Mesendoderm (in vitro differentiated cells): Measurements from ENCODE around the gene SPATA13.

Source experiments
- DNase-seq: peaks from one replicate; pipeline ENCODE4 v3.0.0; 2013
- H2AK5ac ChIP-seq: 2 replicates; pipeline ENCODE4 v1.6.1; 2013; ENCODE audit warnings: low read length, inconsistent platforms
- H2BK120ac ChIP-seq: 2 replicates; pipeline ENCODE4 v1.6.1; 2013; ENCODE audit warnings: low read depth, mild to moderate bottlenecking, low read length, moderate library complexity, mixed read lengths
- H2BK15ac ChIP-seq: replicated peaks from 2 replicates; pipeline ENCODE4 v1.6.1; 2013; ENCODE audit warnings: low read depth, mild to moderate bottlenecking, moderate library complexity
- H2BK5ac ChIP-seq: 2 replicates; pipeline ENCODE4 v1.6.1; 2013; ENCODE audit warnings: low read length, inconsistent platforms
- H3K18ac ChIP-seq: 2 replicates; pipeline ENCODE4 v1.6.1; 2013; ENCODE audit warnings: mild to moderate bottlenecking, low read length, mixed read lengths
- H3K23ac ChIP-seq: one replicate; pipeline ENCODE4 v1.6.1; 2013; ENCODE audit warnings: low read length
- H3K27ac ChIP-seq: 2 replicates; pipeline ENCODE4 v1.5.1; 2013; ENCODE audit warnings: low read depth, mild to moderate bottlenecking, inconsistent platforms, low read length, moderate library complexity
- H3K27me3 ChIP-seq: 2 replicates; pipeline ENCODE4 v1.6.1; 2013; ENCODE audit warnings: low read length, control low read depth, mild to moderate bottlenecking, inconsistent platforms; ENCODE audit not compliant: insufficient read depth, poor library complexity
- H3K36me3 ChIP-seq: 2 replicates; pipeline ENCODE4 v1.6.1; 2013; ENCODE audit warnings: low read length, inconsistent platforms; ENCODE audit not compliant: control insufficient read depth, insufficient read depth
- H3K4ac ChIP-seq: one replicate; pipeline ENCODE4 v1.6.1; 2013; ENCODE audit warnings: low read depth, mild to moderate bottlenecking, low read length, moderate library complexity
- H3K4me1 ChIP-seq: 2 replicates; pipeline ENCODE4 v1.6.1; 2013; ENCODE audit warnings: low read depth, low read length, inconsistent platforms; ENCODE audit not compliant: control insufficient read depth
- H3K4me2 ChIP-seq: 2 replicates; pipeline ENCODE4 v1.6.1; 2013; ENCODE audit warnings: low read length
- H3K4me3 ChIP-seq: 2 replicates; pipeline ENCODE4 v1.5.1; 2013; ENCODE audit warnings: mild to moderate bottlenecking, low read length
- H3K56ac ChIP-seq: one replicate; pipeline ENCODE4 v1.6.1; 2013; ENCODE audit warnings: low read length
- H3K79me1 ChIP-seq: 2 replicates; pipeline ENCODE4 v1.6.1; 2013; ENCODE audit warnings: low read length, inconsistent platforms
- H3K79me2 ChIP-seq: 2 replicates; pipeline ENCODE4 v1.6.1; 2013; ENCODE audit warnings: mild to moderate bottlenecking, low read length; ENCODE audit not compliant: control insufficient read depth, insufficient read depth
- H3K9ac ChIP-seq: 2 replicates; pipeline ENCODE4 v1.6.1; 2013; ENCODE audit warnings: low read length, inconsistent platforms
- H4K5ac ChIP-seq: one replicate; pipeline ENCODE4 v1.6.1; 2013; ENCODE audit warnings: low read length
- H4K8ac ChIP-seq: one replicate; pipeline ENCODE4 v1.6.1; 2013; ENCODE audit warnings: low read depth, mild to moderate bottlenecking, control low read depth, low read length, moderate library complexity
- WGBS: extraction: QIAGEN DNeasy Blood & Tissue Kit; methylation state at CpG from one replicate; pipeline ENCODE4 v1.1.7; 2013; ENCODE audit warnings: low lambda C conversion rate, missing lambda C conversion rate; ENCODE audit not compliant: insufficient coverage; ENCODE audit errors: extremely low coverage; 5-methylcytosine and 5-hydroxymethylcytosine counted together

Gene SPATA13

GRCh38 chr13:24251525-24251924 lies 91.0 kb downstream of the SPATA13 start:
- DNase-seq, result no peak
- no peaks in the 10 kb centered on the region for H3K79me2 ChIP-seq

GRCh38 chr13:24252136-24252535 lies 91.6 kb downstream of the SPATA13 start:
- no CpG with 5 or more reads among the region's 6 CpGs for WGBS
- H2AK5ac ChIP-seq, result no peak overlapping the region
- no peak overlapping the region for H3K4me2 ChIP-seq
- no peak overlapping the region for H3K9ac ChIP-seq
- no peak overlapping the region for H4K8ac ChIP-seq
- H3K36me3 ChIP-seq, result no peaks in the 10 kb centered on the region
- H3K18ac ChIP-seq, result no peak overlapping the region
- no peak overlapping the region for H3K4me3 ChIP-seq
- H2BK15ac ChIP-seq, result no peak overlapping the region
- H3K27me3 ChIP-seq, result no peaks in the 10 kb centered on the region
- H3K4ac ChIP-seq, result no peak overlapping the region
- no peak overlapping the region for H2BK120ac ChIP-seq
- H3K4me1 ChIP-seq, result no peaks in the 10 kb centered on the region
- peaks cover 4% of the 10 kb centered on the region for H3K79me1 ChIP-seq
- no peak overlapping the region for H3K56ac ChIP-seq
- no peak for DNase-seq
- H3K23ac ChIP-seq, result no peak overlapping the region
- no peak overlapping the region for H3K27ac ChIP-seq
- H3K79me2 ChIP-seq, result no peaks in the 10 kb centered on the region
- H2BK5ac ChIP-seq, result no peak overlapping the region
- no peak overlapping the region for H4K5ac ChIP-seq

More at GRCh38 chr13:24251525-24251924, 91.0 kb downstream of the SPATA13 start:
- H3K27me3 ChIP-seq, result no peaks in the 10 kb centered on the region
- H2AK5ac ChIP-seq, result no peak overlapping the region
- H3K79me1 ChIP-seq, result peaks cover 4% of the 10 kb centered on the region
- WGBS, result no CpG with 5 or more reads among the region's 17 CpGs
- H4K8ac ChIP-seq, result no peak overlapping the region
- no peak overlapping the region for H3K4me2 ChIP-seq
- no peaks in the 10 kb centered on the region for H3K36me3 ChIP-seq
- H3K27ac ChIP-seq, result no peak overlapping the region
- H2BK5ac ChIP-seq, result no peak overlapping the region
- no peak overlapping the region for H3K9ac ChIP-seq
- no peaks in the 10 kb centered on the region for H3K4me1 ChIP-seq
- H3K4ac ChIP-seq, result no peak overlapping the region
- no peak overlapping the region for H4K5ac ChIP-seq
- H2BK15ac ChIP-seq, result no peak overlapping the region
- H3K18ac ChIP-seq, result no peak overlapping the region
- H3K56ac ChIP-seq, result no peak overlapping the region
- H2BK120ac ChIP-seq, result no peak overlapping the region
- H3K4me3 ChIP-seq, result no peak overlapping the region
- no peak overlapping the region for H3K23ac ChIP-seq

- H2BK5ac ChIP-seq, result no peak overlapping the region
- H3K4me3 ChIP-seq, result no peak overlapping the region
- WGBS, result no CpG with 5 or more reads among the region's 9 CpGs
- no peak overlapping the region for H2BK120ac ChIP-seq
- no peaks in the 10 kb centered on the region for H3K79me1 ChIP-seq
- no peak overlapping the region for H2BK15ac ChIP-seq
- no peaks in the 10 kb centered on the region for H3K79me2 ChIP-seq
- no peak overlapping the region for H3K23ac ChIP-seq
- H4K5ac ChIP-seq, result no peak overlapping the region
- no peak for DNase-seq
- H2AK5ac ChIP-seq, result no peak overlapping the region
- H3K18ac ChIP-seq, result no peak overlapping the region
- H3K27ac ChIP-seq, result no peak overlapping the region
- no peaks in the 10 kb centered on the region for H3K4me1 ChIP-seq
- H3K27me3 ChIP-seq, result no peaks in the 10 kb centered on the region
- no peaks in the 10 kb centered on the region for H3K36me3 ChIP-seq
- no peak overlapping the region for H4K8ac ChIP-seq
- H3K4me2 ChIP-seq, result no peak overlapping the region
- H3K9ac ChIP-seq, result no peak overlapping the region
- H3K4ac ChIP-seq, result no peak overlapping the region
- H3K56ac ChIP-seq, result no peak overlapping the region
Measured at GRCh38 chr13:24253520-24254145, 93.1 kb downstream of the SPATA13 start.

GRCh38 chr13:24254146-24254841 lies 93.8 kb downstream of the SPATA13 start:
- Histone ChIP-seq H4K5ac (no peak overlapping the region), H4K8ac (no peak overlapping the region), H2AK5ac (no peak overlapping the region), H3K79me1 (no peaks in the 10 kb centered on the region), H2BK5ac (no peak overlapping the region), H3K9ac (no peak overlapping the region), H3K18ac (no peak overlapping the region), H3K4me3 (no peak overlapping the region), H3K4me1 (no peaks in the 10 kb centered on the region), H3K4ac (no peak overlapping the region), H3K4me2 (no peak overlapping the region), H3K56ac (no peak overlapping the region), H2BK120ac (no peak overlapping the region), H3K79me2 (no peaks in the 10 kb centered on the region), H3K36me3 (no peaks in the 10 kb centered on the region), H3K23ac (no peak overlapping the region), H3K27ac (no peak overlapping the region), H2BK15ac (no peak overlapping the region), H3K27me3 (no peaks in the 10 kb centered on the region)
- WGBS, result no CpG with 5 or more reads among the region's 10 CpGs
- DNase-seq, result no peak

DNA sequence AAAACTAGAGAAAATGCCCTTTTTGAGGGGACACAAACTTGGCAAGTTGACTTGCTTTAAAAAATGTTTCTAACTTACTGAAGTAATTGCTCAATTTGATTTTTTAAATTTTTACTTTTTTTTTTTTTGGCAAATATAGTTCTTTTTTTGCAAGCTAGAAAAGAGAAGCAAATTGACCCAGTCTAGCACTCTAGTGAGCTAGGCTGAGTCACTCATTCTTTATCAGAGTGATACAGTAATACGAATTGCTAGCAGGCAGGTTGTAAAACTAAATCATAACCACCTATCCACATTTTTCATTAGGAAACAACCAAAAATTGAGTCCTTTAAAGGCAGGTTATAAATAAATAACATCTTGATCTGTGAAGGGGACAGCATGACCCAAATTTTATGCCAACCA lies 97.0 kb downstream of the SPATA13 start:
- no peak overlapping the region for H3K56ac ChIP-seq
- no peak overlapping the region for H3K9ac ChIP-seq
- H3K4ac ChIP-seq, result no peak overlapping the region
- no peak overlapping the region for H4K8ac ChIP-seq
- no peak overlapping the region for H3K4me2 ChIP-seq
- no peaks in the 10 kb centered on the region for H3K36me3 ChIP-seq
- H2BK120ac ChIP-seq, result no peak overlapping the region
- H3K79me2 ChIP-seq, result no peaks in the 10 kb centered on the region
- WGBS, result no CpG with 5 or more reads among the region's 1 CpG
- no peak overlapping the region for H2BK15ac ChIP-seq
- H3K23ac ChIP-seq, result no peak overlapping the region
- H3K79me1 ChIP-seq, result no peaks in the 10 kb centered on the region
- no peak overlapping the region for H2AK5ac ChIP-seq
- DNase-seq, result no peak
- H2BK5ac ChIP-seq, result no peak overlapping the region
- H3K27ac ChIP-seq, result no peak overlapping the region
- H3K27me3 ChIP-seq, result no peaks in the 10 kb centered on the region
- H3K18ac ChIP-seq, result no peak overlapping the region
- no peak overlapping the region for H4K5ac ChIP-seq
- H3K4me3 ChIP-seq, result no peak overlapping the region
- no peaks in the 10 kb centered on the region for H3K4me1 ChIP-seq
